RWPE1 (cell line): ENCODE measurements around the gene RPL34.

Source experiments
- CTCF ChIA-PET: fragments of 350-600 bp; sonication (Branson Sonifier 250); formaldehyde crosslinking; extraction: SDS; loops from one replicate; lab custom pipeline; 2021; lab: Yijun Ruan, JAX
- POLR2A ChIA-PET: fragments of 400-600 bp; formaldehyde crosslinking; extraction: SDS; loops from one replicate; lab custom pipeline; 2020; ENCODE audit warnings: antibody characterized with exemption; ENCODE audit not compliant: low non-redundant PET; lab: Yijun Ruan, JAX
- DNase-seq: peaks from one replicate; pipeline ENCODE4 v3.0.0; 2012; ENCODE audit warnings: low spot score
- H3K27ac ChIP-seq: fragments of 450-650 bp; 2 replicates; pipeline ENCODE4 v1.5.1; 2017
- TF ChIP-seq, protein P1 (sequence below): fragments of 450-650 bp; conservative IDR thresholded peaks from 2 replicates; pipeline ENCODE4 v1.5.1; 2017; ENCODE audit warnings: low read depth, mild to moderate bottlenecking

Gene RPL34

DNA sequence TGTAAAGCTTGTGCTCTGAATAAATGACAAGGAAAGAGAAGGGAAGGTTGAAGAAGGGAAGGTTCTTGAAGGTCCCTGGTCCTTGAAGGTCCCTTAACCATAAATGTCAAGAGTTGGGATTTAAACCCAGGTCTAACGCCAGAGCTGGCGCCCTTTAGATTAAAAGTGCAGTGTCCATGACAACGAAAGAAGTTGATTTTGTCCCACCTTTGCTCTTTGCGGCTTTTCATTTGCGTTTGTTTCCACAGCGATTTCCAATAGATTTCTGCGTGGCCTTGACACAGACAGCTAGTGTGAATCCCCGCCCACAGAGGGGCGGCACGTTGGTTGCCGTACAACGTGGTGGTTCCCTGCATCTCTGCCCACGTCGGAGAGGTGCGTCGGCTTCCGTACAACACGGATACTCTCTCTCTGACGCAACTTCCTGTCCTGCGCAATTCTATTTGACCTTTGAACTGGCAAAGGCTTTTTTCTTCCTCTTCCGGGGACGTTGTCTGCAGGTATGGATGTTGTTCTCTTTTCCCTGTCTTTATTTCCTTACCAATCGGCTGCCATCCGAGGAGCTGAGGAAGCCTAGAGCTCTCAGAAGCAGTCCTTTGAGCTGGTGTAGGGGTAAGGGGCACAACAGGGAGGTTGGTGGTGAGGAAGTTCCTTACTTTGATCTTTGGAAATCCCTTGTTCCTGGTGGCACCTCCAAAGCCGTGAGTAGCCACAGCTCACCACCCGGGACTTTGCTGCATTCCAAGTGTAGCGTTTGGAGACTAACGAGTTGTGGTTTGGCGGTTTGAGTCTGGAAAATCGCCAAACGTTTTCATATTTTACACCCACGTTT is at the start of gene RPL34:
Gene RPL34 (plus strand): TSS at position 476 of the 832 bp plus-strand sequence. CDS start 1,384 bp downstream, outside the sequence.
- H3K27ac ChIP-seq: peak within 1 kb of the TSS; percentile 79
- DNase-seq: peak; percentile 93
- ChIA-PET CTCF (no interaction called here), POLR2A (no interaction called here)
- TF ChIP-seq, protein P1, sequence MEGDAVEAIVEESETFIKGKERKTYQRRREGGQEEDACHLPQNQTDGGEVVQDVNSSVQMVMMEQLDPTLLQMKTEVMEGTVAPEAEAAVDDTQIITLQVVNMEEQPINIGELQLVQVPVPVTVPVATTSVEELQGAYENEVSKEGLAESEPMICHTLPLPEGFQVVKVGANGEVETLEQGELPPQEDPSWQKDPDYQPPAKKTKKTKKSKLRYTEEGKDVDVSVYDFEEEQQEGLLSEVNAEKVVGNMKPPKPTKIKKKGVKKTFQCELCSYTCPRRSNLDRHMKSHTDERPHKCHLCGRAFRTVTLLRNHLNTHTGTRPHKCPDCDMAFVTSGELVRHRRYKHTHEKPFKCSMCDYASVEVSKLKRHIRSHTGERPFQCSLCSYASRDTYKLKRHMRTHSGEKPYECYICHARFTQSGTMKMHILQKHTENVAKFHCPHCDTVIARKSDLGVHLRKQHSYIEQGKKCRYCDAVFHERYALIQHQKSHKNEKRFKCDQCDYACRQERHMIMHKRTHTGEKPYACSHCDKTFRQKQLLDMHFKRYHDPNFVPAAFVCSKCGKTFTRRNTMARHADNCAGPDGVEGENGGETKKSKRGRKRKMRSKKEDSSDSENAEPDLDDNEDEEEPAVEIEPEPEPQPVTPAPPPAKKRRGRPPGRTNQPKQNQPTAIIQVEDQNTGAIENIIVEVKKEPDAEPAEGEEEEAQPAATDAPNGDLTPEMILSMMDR: no peak

DNA sequence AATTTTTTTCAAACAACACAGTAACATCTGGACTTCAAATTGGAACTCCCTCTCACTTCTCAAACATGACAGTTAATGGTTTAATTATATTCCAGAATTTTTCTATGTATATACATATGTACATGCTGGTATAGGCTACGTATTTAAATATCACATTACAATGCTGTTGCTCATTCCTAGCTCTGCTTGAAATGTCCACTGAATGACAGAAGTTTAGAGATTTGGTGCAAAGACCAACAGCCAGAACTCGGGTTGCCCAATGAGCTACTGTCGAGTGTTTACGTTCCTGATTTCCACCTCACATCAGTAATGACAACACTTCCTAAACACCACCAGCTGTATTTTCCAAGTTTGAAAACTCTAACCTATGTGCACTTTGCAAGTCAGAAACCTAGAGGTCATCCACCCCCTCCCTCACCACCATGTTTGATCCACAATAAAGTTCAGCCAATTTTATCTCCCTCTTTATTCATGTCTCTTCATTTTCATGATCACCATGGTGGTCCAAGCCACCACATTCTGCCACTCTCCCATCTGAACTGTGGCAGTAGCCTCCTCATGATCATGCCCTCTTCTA is 49.3 kb upstream of the RPL34 start:
- DNase-seq: no peak
- H3K27ac ChIP-seq: no peak overlapping the region
- ChIA-PET CTCF (interaction anchor here (1.0 to 2.2 kb wide), 4 partner anchors 511 to 552 kb away, joined by 3 to 22 read pairs (median 4); no protein-coding TSS in a partner anchor), POLR2A (no interaction called here)
- TF ChIP-seq, protein P1: no peak

DNA sequence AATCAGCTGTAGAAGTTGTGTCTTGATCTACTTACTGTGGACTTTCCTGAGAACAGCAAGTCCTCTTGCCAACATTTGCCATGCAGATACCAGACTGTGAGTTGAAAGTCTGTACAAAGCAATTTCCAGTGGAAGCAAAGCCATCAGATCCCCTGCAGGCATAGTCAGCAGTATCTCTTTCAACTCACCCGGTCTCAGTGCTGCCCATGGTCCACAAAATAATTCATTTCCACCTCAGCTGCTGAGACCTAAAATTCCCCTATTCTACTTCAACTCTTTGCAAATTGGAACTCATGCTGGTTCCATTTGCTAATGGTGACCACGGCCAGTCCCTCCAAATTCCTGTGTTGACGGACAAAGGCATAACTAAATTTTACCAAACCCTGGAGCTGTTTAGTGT is 46.0 kb upstream of the RPL34 start:
- ChIA-PET POLR2A (no interaction called here), CTCF (interaction anchor here (0.6 to 1.2 kb wide), 2 partner anchors 514 to 515 kb away, joined by 3 to 4 read pairs; no protein-coding TSS in a partner anchor)
- TF ChIP-seq, protein P1: no peak

DNA sequence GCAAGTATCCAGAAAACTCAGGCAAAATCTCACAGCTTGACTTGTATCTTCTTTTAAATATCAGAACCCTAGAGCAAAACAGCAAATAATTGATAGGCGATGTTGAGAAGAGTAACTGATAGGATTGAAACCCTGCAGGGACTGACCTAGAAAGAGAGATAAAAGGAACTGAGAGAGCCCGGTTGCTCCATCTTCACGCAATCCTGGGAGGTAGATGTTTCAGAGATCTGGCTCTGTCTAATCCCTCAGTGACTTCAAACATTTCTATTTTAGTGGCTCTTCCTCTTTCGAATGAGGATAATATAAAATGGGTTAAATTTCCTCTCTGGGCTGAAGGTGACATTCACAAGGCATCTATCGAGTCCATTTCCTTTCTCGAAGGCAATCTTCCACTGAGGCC is 39.3 kb upstream of the RPL34 start:
- POLR2A ChIA-PET: no interaction called here
- no peak overlapping the region for H3K27ac ChIP-seq
- TF ChIP-seq, protein P1: no peak
- CTCF ChIA-PET: no interaction called here
- no peak for DNase-seq

More for the DNA sequence above, 46.0 kb upstream of the RPL34 start:
- H3K27ac ChIP-seq: no peak overlapping the region
- no peak for DNase-seq

DNA sequence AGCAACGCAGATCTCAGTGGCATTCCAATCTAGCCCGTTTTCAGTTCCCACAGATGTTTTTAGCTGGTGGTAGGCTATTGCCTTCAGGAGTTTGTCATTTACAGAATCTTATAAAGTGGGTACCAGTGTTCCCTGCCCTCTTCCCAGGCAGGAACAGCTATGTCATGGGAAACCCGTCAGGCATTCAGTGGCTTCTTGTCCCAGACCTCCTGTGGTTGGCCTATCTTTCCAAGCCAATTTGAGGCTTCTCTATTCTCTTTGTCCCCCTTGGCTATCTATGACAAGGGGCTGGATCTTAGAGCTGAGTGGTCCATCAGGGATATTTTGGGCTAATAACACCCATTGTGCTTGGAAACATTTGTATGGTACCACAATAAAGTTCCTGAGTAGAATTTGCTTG is 33.6 kb upstream of the RPL34 start:
- no peak for DNase-seq
- H3K27ac ChIP-seq: no peak overlapping the region
- POLR2A ChIA-PET: no interaction called here
- CTCF ChIA-PET: no interaction called here
- TF ChIP-seq, protein P1: no peak

DNA sequence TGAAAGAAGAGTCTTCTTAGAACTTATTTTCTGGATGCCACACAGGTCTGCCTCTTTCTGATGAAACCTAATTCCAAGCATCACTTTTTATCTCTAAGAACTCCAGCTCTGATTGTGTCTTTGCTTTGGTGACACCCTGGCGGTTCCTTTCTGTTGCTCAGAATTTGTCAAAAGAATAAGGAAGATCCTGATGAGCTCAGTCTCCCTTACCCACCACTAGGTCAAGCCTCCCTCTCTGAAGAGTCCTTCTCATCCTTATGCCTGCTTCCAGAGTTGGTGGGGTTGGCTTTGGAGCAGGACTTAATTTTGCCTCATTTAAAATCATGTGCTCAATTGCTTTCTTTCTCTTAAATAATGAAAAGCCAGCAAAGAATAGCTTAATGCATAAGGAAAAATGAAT is 31.5 kb upstream of the RPL34 start:
- CTCF ChIA-PET: no interaction called here
- TF ChIP-seq, protein P1: no peak
- no peak for DNase-seq
- no peak overlapping the region for H3K27ac ChIP-seq
- POLR2A ChIA-PET: no interaction called here
